ENCODE measurements around the gene TMEM43.
A peak's percentile ranks its signal among the peaks of the same experiment; 100 is the strongest.

The TMEM43 gene

GRCh38 chr3:14152963-14153355 lies 28.1 kb downstream of the TMEM43 start:
- no peak for DNase-seq

GRCh38 chr3:14153663-14154062 lies 28.8 kb downstream of the TMEM43 start:
- DNase-seq = no peak

DNA sequence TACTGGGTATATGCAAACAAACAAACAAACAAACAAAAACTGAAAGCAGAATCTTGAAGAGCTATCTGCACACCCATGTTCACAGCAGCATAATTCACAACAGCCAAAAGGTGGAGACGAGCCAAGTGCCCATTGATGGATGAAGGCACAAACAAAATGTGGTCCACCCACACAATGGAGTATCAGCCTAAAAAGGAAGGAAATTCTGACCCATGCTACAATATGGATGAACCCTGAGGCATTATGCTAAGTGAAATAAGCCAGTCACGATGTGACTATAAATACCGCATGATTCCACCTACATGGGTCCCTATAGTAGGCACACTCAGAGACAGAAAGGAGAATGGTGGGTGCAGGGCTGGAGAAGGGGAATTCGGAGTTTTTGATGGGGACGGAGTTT lies 29.4 kb downstream of the TMEM43 start:
- DNase-seq = no peak

DNA sequence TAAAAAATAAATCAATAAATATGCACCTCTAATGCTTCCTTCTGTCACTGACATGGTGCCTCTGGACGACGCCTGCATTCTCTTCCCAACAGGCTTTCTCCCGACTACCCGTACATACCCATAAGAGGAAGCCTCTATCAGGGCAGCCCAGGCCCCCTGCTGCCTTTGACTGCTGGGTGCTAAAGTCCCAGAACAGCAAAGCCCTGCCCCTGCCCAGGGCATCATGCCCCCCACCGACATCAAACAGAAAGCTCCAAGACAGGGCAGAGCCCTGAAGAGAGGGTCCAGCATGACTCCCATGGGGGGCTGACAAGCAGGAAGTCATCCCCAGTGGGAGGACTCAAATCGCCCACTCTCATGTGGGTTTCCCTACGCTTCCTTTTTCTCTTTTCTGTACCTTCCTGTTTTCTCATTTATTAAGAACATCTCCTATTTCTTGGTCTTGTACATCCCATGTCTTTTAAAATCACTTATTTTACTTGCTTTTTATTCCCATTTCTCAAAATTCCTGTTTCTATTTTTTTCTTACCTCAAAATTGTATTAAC lies 30.1 kb downstream of the TMEM43 start:
- no peak for DNase-seq

DNA sequence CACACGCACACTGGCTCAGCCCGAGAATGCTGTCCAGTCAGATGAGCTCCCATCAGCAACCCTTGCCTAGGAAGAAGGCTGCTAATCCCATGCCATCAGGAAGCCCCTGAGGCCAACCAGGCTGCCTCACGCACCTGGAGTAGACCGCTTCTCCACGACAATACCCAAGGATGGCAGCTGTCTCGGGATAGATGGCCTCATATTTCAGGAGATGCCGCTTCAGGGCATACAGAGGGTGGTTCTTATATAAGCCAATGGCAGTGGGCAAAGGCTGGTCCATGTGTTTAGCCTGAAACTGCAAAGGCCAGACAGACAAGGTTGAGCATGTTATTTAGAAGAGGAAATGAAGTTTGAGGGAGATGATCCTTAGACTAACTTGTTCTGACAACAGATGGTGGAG lies 31.3 kb downstream of the TMEM43 start:
- no peak for DNase-seq

DNA sequence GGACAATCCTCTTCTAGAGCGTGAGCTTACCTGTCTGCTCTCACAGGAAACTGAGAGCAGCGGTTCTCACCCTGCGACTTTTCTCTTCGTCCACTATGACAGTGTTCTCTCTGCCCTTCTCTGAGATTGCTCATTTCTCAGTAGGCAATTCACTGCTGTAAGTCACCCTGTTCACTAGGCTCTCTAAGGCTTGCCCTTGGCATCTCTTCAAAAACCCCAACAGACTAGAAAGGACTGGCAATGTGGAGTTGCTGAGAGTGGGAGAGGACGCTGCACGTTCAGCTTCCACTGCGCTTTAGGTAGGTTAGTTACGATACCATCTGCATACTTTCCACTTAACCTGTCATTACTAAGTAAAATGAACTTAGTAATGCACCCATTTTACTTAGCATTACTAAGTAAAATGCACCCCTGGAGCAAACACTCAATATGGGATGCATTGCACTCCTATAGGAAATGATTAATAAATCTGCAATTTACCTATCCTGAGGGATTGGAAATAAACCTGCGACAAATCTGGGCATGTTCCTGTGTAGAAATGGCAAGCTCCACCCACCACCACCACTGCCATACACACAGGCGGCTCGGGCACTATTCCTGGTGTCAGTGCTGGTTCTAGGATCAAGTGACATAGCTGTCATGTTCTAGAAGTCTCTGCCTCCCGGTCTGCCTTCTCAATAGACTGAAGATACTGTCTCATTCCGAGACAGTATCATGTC lies 32.1 kb downstream of the TMEM43 start:
- DNase-seq = no peak

DNA sequence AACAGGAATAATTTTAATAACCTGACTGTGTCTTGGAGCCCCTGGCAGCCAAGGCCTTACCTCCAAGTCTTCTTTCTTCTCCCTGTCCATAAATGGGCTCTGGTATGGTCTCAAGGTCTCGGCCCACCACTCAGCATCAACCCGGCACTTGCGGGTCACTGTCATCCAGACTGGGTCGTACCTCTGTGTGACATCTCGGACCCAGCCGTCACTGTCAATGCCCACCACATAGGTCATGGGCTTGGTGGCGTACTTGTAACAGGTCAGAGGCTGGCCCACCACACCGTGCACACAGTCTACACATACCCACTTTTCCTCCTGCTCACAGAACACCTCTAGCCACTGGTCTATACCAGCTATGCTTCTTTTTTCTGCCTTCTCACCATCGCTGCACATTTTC lies 33.1 kb downstream of the TMEM43 start:
- DNase-seq = no peak

GRCh38 chr3:14158370-14158769 lies 33.5 kb downstream of the TMEM43 start:
- DNase-seq = no peak

- DNase-seq = no peak
These were observed 34.6 kb downstream of the TMEM43 start for GRCh38 chr3:14159426-14159825.

GRCh38 chr3:14161282-14161681 lies 36.4 kb downstream of the TMEM43 start:
- DNase-seq = no peak

DNA sequence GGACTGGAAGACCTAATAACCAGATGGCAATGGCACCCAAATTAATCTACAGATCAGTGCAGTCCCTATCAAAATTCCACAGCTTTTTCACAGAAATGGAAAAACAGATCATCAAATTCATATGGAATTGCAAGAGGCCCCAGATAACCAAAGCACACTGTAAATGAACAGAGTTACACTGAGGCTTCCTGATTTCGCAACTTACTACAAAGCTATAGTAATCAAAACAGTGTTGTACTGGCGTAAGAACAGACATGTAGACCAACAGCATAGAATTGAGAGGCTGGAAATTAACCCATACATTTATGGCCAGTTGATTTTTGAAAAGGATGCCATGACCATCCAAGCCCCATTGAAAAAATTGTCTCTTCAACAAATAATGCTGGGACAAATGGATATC lies 37.3 kb downstream of the TMEM43 start:
- DNase-seq = no peak

- no peak for DNase-seq
These were observed 42.2 kb downstream of the TMEM43 start for GRCh38 chr3:14166877-14167603.

- no peak for DNase-seq
These were observed 44.6 kb downstream of the TMEM43 start for GRCh38 chr3:14169435-14169834.

DNA sequence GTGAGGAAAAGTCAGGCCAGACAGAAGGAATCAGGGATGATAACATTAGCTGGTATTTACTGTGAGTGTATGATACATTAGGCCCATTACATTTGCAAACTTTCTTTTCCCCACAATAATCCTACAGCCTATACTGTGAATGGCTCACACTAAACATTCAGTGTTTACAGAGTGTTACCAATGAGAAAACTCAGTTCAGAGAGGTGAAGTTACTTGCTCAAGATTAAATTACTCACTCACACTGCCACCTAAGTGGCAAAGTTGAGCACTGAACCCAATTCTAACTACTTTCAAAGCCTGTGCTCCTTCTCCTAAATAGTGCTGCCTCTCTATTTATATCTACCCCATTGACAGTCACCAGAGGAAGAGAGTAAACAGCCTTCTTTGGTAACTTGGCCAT lies 45.0 kb downstream of the TMEM43 start:
- no peak for DNase-seq

GRCh38 chr3:14170531-14171159 lies 45.8 kb downstream of the TMEM43 start:
- no peak for DNase-seq

GRCh38 chr3:14172496-14172895 lies 47.6 kb downstream of the TMEM43 start:
- DNase-seq = no peak

- DNase-seq = no peak
These were observed 49.6 kb downstream of the TMEM43 start for GRCh38 chr3:14174483-14174882.

DNA sequence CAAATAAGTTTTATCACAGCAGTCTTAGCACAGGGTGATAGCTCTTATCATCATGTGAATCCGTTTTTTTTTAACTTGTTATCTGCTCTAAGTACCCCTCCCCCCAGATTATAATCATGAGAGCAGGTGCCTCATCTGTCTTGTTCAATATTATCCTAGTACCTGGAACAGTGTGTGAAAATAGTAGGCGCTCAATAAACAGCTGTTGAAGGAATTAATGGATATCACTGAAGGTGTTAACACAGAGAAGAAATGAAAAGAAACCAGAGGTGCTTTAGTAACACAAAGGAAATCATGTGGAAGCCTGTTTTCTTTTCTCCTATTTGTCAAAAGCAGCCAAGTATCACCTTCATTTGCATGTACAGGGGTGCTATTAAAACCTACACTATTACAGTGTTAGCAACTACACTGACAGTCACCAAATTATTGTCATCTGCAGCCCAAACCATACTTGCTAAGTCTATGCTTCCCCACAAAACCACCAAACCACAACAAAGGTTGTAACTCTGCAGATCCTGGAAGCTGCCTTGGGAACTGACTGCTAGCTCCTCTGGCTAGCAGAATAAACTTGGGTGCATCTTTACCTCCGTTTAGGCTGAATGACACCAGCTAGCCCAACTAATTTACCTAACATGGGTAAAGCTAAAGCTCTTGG lies 50.7 kb downstream of the TMEM43 start:
- peak; percentile 5 for DNase-seq

DNA sequence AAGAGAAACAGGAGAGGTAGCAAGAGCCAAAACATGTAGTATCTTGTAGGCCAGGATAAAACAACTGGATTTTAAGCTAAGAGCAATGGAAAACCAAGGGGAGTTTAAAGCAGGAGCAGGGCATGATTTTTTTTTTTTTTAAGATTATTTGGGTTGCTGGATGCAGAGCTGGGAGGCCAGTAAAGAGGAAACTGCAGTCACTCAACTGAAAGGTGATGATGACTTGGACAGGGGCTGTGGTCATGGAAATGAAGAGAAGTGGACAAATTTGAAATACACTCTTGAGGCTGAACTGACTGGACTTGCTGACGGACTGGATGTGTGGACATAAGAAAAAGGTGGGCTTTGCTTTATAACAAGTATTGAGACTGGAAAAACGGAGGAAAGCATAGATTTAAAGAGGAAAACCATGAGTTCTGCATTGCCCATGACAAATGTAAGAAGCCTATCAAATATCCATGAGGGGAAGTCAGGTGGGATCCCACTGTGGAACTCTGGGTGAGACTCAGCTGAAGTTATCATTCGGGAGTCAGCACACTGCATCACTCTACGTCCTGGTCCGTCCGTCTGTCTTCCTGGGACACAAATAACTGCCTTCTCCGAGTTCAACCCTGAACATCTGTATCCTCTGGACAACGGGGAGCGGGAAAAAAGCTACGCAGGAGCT lies 52.9 kb downstream of the TMEM43 start:
- no peak for DNase-seq

- peak; percentile 85 for DNase-seq
These were observed 53.6 kb downstream of the TMEM43 start, which contains the start of the genes LSM3 and XPC for GRCh38 chr3:14178247-14179113. LSM3 (plus strand) TSS chr3:14178817; CDS start chr3:14178861, 44 bp downstream. XPC (minus strand) TSS chr3:14178601; CDS start chr3:14178568, 33 bp downstream.

DNA sequence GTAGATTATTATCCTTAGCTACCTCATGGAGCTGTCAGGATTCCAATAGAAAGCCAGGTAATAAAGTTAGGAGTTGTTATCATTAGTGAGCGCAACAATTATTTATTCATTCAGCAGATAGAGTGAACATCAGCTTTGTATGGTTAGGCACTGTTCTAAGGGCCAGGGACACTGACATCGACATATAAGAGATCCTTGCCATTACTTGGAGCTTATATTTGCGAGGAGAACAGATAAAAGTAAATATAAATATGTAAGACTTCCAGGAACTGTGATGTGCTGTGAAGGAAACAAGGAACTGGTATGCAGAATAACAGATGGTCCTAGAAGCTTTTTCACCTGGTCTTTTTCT lies 54.2 kb downstream of the TMEM43 start:
- DNase-seq = no peak

DNA sequence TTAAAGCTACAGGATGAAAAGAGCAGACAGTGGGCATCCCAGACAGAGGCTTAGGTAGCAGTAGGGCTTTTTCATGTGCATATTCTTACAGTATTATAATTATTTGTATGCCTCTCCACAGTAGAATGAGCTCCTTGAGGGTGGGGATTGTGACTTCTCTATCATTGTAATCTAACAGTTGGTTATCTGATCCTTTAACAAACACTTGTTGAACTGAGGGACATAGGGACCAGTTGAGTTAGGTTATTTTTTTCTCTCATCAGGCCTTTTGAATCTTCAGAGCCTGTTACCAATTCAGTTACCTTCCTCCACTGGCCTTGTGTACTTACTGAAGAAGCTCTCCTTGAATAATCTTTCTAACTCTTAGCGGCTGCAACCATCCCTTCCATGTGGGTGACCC lies 54.9 kb downstream of the TMEM43 start:
- DNase-seq = no peak
